Measurements from ENCODE around the gene ZNF28. TPM values are rescaled to one million over a fixed set of nuclear protein-coding genes. Genes with fewer than 3 reads are reported as not detected.
A peak's percentile ranks its signal among the peaks of the same experiment; 100 is the strongest.
"Not testable (repeated sequence)": the region's sequence is repeated elsewhere in the genome, so short reads cannot be mapped to it uniquely, and the experiment has no call there.

The ZNF28 gene
- total and polyA plus RNA-seq, 2 donors (not counting 1 experiment from before 2014, with no cell fraction given), result 11.4 to 15.7 TPM

- Histone ChIP-seq H3K4me1 (ENCODE audit: control insufficient read depth, extremely low read depth, insufficient read depth, low read length) (no peaks in the 10 kb centered on the region), H3K4me3 (replicated peaks in 1 of 4; ENCODE audit: control extremely low read depth in 1 of 4, insufficient read depth in 1 of 4, low read depth in 3 of 4, low read length in 4 of 4) (no peak overlapping the region), H3K27me3 (ENCODE audit: control insufficient read depth, insufficient read depth, low read length) (no peaks in the 10 kb centered on the region), H3K9ac (ENCODE audit: insufficient read depth, low read length) (no peak overlapping the region), H4K20me1 (ENCODE audit: control insufficient read depth, extremely low read depth, insufficient read depth, low read length) (no peaks in the 10 kb centered on the region), H3K36me3 (ENCODE audit: control insufficient read depth, insufficient read depth, low read length) (no peaks in the 10 kb centered on the region), H3K79me2 (ENCODE audit: control insufficient read depth, insufficient read depth, low read length) (no peaks in the 10 kb centered on the region), H3K27ac (ENCODE audit: insufficient read depth, low read length) (no peak overlapping the region), H3K4me2 (ENCODE audit: extremely low read depth, insufficient read depth, low read length) (no peak overlapping the region), H2AFZ (ENCODE audit: low read length) (no peak overlapping the region), H3K9me3 (ENCODE audit: control insufficient read depth, insufficient read depth, low read depth, low read length) (no peaks in the 10 kb centered on the region)
- TF ChIP-seq EZH2 (IDR thresholded peaks at IDR 0.05; ENCODE audit: low read length, missing control alignments), result no peak
- TF ChIP-seq CTCF (conservative IDR thresholded peaks at IDR 0.05 in 1 of 2, IDR thresholded peaks at IDR 0.05 in 1 of 2; ENCODE audit: low read depth in 1 of 2, low read length in 2 of 2), result no peak
- no peak for DNase-seq (ENCODE audit: low read depth in 2 of 2)
Observed at GRCh38 chr19:52823676-52824075, 2.2 kb upstream of the ZNF28 start.

GRCh38 chr19:52820472-52821203, 795 bp downstream of the ZNF28 start:
- Histone ChIP-seq H3K4me3 (replicated peaks in 1 of 4; ENCODE audit: control extremely low read depth in 1 of 4, insufficient read depth in 1 of 4, low read depth in 3 of 4, low read length in 4 of 4) (peak overlapping the region; percentile 56 to 82 (median 68)), H3K4me2 (ENCODE audit: extremely low read depth, insufficient read depth, low read length) (peak overlapping the region; percentile 28), H3K9ac (ENCODE audit: insufficient read depth, low read length) (peak overlapping the region; percentile 9), H3K27ac (ENCODE audit: insufficient read depth, low read length) (peak overlapping the region; percentile 43)
- not testable (repeated sequence) for H2AFZ ChIP-seq (ENCODE audit: low read length); H3K36me3 ChIP-seq (ENCODE audit: control insufficient read depth, insufficient read depth, low read length); H3K4me1 ChIP-seq (ENCODE audit: control insufficient read depth, extremely low read depth, insufficient read depth, low read length); H3K79me2 ChIP-seq (ENCODE audit: control insufficient read depth, insufficient read depth, low read length); H3K9me3 ChIP-seq (ENCODE audit: control insufficient read depth, insufficient read depth, low read depth, low read length); H4K20me1 ChIP-seq (ENCODE audit: control insufficient read depth, extremely low read depth, insufficient read depth, low read length); H3K27me3 ChIP-seq (ENCODE audit: control insufficient read depth, insufficient read depth, low read length)
- peak; percentile 12 to 18 for DNase-seq (ENCODE audit: low read depth in 2 of 2)

- Histone ChIP-seq H2AFZ (ENCODE audit: low read length) (no peak overlapping the region), H3K4me1 (ENCODE audit: control insufficient read depth, extremely low read depth, insufficient read depth, low read length) (no peaks in the 10 kb centered on the region), H3K36me3 (ENCODE audit: control insufficient read depth, insufficient read depth, low read length) (no peaks in the 10 kb centered on the region), H3K4me2 (ENCODE audit: extremely low read depth, insufficient read depth, low read length) (no peak overlapping the region), H4K20me1 (ENCODE audit: control insufficient read depth, extremely low read depth, insufficient read depth, low read length) (no peaks in the 10 kb centered on the region), H3K4me3 (replicated peaks in 1 of 4; ENCODE audit: control extremely low read depth in 1 of 4, insufficient read depth in 1 of 4, low read depth in 3 of 4, low read length in 4 of 4) (no peak overlapping the region), H3K27me3 (ENCODE audit: control insufficient read depth, insufficient read depth, low read length) (no peaks in the 10 kb centered on the region), H3K9ac (ENCODE audit: insufficient read depth, low read length) (no peak overlapping the region), H3K79me2 (ENCODE audit: control insufficient read depth, insufficient read depth, low read length) (no peaks in the 10 kb centered on the region), H3K9me3 (ENCODE audit: control insufficient read depth, insufficient read depth, low read depth, low read length) (no peaks in the 10 kb centered on the region), H3K27ac (ENCODE audit: insufficient read depth, low read length) (no peak overlapping the region)
- DNase-seq (ENCODE audit: low read depth in 2 of 2), result no peak
- no peak for TF ChIP-seq EZH2 (IDR thresholded peaks at IDR 0.05; ENCODE audit: low read length, missing control alignments)
- TF ChIP-seq CTCF (conservative IDR thresholded peaks at IDR 0.05 in 1 of 2, IDR thresholded peaks at IDR 0.05 in 1 of 2; ENCODE audit: low read depth in 1 of 2, low read length in 2 of 2), result no peak
Observed at GRCh38 chr19:52809801-52810200, 11.6 kb downstream of the ZNF28 start.

- H3K36me3 ChIP-seq (ENCODE audit: control insufficient read depth, insufficient read depth, low read length); DNase-seq (ENCODE audit: low read depth in 2 of 2); H3K4me3 ChIP-seq (replicated peaks in 1 of 4; ENCODE audit: control extremely low read depth in 1 of 4, insufficient read depth in 1 of 4, low read depth in 3 of 4, low read length in 4 of 4); H3K4me1 ChIP-seq (ENCODE audit: control insufficient read depth, extremely low read depth, insufficient read depth, low read length); H2AFZ ChIP-seq (ENCODE audit: low read length); H3K27me3 ChIP-seq (ENCODE audit: control insufficient read depth, insufficient read depth, low read length); H4K20me1 ChIP-seq (ENCODE audit: control insufficient read depth, extremely low read depth, insufficient read depth, low read length); H3K9me3 ChIP-seq (ENCODE audit: control insufficient read depth, insufficient read depth, low read depth, low read length); H3K79me2 ChIP-seq (ENCODE audit: control insufficient read depth, insufficient read depth, low read length); H3K9ac ChIP-seq (ENCODE audit: insufficient read depth, low read length); H3K27ac ChIP-seq (ENCODE audit: insufficient read depth, low read length); H3K4me2 ChIP-seq (ENCODE audit: extremely low read depth, insufficient read depth, low read length): not testable (repeated sequence)
Observed at GRCh38 chr19:52799950-52800640, 21.3 kb downstream of the ZNF28 start.
